Activated CD4-positive, alpha-beta T cell treated with anti-CD3 and anti-CD28 coated beads, Interleukin-2, amount 50 U/mL, for 48 hours (primary cell): Measurements from ENCODE around the gene REV3L.

ENCODE experiments used
- DNase-seq, 2 experiments: peaks; one replicate each; pipeline ENCODE4 v3.0.0-alpha.2; 2020

The REV3L gene

DNA sequence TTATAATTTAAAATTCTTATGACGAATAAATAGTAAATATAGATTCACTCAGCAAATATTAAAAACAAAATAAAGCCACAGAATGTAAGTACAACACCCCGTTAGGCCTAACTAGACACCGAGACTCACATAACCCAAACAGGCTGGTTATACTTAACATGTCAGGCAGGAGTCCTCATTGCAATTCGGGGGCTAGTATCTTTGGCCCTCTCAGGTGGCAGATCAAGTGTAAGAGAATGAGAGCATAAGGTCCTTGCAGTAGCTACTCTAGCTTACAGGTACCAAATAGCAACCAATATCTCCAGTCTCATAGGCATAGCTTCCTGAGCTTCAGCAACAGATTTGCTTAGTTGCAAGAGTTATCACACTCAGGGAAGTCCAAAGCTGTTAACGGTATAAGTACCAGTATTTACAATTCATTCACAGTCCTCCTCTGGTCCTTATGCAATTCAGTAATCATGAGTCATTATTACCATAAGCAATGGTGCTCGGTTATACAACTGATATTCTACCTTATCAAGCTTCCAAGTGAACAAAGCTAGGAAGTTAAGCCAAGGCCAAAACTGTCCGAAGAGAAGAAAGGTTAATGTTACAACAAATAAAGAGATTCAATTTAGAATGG, 20.1 kb downstream of the REV3L start:
- DNase-seq: no peak

DNA sequence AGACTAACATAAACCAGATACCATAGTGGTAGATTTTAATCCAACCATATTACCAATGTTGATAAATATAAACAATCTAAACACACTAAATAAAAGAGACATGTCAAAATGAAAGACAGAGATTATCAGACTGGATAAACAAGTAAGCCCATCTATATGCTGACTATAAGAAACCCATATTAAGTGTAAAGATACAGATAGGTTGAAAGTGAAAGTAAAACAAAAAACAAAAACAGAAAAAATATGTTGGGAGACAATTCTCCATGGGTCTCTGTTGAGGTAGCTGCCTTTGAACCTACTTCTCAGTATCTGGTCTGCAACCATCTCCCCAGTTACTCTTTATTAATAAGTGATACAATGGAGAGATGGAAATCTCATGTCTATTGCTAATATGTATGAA, 21.2 kb downstream of the REV3L start:
- no peak for DNase-seq

DNA sequence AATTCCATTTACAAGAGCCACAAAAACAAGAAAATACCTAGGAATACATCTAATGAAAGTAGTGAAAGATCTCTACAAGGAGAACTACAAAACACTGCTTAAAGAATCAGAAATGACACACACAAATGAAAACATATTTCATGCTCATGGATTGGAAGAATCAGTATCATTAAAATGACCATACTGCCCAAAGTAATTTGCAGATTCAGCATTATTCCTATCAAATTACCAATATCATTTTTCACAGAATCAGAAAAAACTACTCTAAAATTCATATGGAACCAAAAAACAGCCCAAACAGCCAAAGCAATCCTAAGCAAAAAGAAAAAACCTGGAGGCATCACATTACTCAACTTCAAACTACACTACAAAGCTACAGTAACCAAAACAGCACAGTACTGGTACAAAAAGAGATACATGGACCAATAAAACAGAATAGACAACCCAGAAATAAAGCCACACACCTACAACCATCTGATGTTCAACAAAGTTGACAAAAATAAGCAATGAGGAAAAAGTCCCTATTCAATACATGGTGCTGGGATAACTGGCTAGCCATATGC, 24.3 kb downstream of the REV3L start:
- no peak for DNase-seq

DNA sequence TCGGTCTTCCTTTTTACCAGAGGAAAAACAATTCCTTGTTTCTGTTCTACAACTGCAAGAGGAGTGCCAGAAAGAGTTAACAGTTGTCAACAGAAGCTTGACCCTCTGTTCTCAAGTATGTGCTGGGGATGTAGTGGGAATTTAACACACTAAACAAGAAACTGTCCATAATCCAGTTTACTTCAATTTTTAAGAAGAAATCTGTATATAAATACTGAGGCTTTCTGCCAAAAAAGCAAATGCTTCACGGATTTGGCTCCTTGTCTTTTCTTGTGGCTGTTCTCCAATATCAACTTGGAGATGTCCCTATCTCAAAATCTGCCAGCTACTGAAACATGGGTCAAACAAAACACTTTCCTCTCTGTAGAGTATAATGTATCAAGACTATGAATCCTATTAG, 26.8 kb downstream of the REV3L start:
- DNase-seq: no peak

DNA sequence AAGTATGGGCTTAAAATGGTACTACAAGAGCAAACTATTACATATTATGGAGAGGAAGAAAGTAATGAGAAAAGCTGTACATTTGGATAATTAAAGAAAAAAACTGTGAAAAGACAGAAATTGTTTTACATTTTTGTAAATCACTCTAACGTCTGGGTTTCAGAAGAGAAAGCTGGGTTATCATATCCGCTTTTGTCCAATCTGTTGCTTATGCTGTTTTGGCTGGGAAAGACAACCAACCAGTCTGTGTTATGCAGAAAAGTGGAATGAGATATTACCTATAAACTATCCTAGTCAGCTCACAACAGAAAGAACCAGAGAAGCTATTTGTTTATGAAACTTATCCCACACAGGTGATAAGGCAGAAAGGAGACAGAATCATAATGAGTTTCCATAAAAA, 32.4 kb downstream of the REV3L start:
- DNase-seq: no peak

DNA sequence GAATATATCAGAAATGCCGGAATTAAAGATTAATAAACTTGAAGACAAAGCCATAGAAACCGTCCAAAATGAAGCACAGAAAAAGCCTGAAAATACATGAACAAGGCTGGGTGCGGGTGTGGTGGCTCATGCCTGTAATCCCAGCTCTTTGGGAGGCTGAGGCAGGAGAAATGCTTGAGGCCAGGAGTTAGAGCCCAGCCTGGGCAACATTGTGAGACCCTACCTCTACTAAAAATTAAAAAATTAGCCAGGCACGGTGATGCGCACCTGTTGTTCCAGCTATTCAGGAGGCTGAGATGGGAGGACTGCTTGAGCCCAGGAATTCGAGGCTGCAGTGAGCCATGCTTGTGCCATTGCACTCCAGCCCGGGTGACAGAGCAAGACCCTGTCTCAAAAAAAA, 32.9 kb downstream of the REV3L start:
- no peak for DNase-seq

DNA sequence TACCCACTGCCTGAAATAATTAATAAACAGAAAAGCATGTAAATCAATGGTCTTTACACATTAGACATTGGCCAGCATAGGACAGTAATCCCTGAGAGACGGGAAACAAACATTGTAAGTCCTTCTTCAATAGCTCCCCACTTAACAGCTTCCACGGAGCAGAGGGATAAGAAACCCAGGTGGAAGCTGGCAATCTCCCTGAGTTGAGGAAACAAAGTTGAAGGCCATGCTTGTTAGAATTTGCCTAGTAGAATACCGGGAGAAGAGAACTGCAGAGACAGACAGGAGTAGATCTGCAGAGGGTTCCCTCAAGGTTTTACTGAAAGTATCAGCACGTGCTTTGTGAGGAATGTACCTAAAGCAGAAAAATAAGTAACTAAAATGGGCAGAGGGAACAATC, 33.9 kb downstream of the REV3L start:
- DNase-seq: no peak

DNA sequence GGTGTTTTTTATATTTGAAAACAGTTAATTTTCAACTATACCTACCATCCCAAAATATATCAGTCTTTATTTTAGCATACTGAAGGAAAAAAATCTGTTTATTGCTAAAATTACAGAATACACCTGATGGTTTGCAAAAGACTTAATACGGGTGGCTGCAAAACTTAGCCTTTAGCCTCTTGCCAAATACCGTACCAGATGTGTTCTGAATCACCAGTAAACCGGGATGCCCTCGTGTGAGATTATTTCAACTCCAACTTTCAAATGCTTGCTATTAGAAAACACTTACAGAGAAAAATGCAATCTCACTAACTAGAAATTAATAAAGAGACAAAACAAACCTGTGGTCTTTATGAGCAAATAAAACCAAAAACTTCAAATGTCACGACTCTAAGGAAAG, 36.0 kb downstream of the REV3L start:
- DNase-seq: no peak

DNA sequence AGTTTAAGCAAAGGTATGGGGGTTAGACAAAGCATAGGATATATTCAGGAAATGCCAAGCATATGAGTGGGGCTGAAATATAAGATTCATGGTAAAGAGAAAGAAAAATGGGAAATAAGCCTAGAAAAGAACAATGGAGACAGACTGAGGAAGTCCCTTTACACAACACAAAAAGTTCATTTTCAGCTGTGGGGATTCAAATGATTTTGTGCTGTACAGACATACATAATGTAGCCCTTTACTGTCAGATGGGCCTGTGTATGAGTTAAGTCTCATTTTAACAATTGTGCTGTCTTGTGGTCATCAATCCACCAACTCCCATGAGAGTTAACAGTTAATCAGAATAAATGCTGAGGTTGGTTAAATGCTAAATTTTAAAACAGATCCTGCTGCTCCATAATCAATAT, 37.2 kb downstream of the REV3L start:
- DNase-seq: no peak

DNA sequence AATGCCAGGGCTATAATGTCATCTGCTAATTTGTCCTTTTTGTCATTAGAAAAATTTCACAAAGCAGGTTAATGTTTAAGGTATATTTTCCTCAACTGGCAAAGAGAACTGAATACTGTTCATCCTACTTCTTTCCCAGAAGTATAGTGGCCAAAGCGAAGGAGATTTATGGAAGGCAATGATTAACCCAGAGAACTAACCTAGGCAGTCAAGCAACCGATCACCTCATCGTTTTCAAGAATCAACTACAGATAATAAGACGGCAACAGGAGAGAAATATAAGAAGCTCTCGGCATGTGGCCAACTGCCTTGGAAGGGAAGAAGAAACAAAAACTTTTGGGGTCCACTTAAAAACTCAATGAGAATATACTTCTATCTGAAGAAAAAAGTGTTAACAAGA, 38.2 kb downstream of the REV3L start:
- no peak for DNase-seq

DNA sequence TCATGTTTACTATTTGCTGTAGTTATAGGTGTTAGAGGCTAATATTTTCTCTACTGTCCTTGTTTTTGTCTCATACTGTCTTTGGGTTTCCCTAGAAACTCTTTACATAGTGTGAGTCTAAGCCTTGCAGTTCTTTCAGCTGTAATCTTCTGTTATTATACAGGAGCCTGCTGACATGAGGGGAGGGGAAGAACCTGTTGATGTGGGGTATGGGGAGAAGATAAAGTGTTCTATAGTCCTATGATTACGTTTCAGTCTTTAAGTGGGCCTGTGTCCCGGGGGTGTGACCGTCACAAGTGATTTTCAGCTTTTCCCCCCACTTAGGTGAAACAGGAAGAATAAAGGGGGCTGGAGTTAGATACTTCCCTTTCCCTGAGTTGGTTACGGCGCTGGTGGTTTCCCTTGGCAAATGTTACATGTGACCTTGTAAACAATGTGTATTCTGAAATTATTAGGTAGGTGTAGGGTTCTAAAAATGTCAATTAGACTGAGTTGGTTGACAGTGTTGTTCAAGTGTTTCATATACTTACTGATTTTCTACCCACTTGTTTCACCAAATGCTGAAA, 41.3 kb downstream of the REV3L start:
- no peak for DNase-seq

DNA sequence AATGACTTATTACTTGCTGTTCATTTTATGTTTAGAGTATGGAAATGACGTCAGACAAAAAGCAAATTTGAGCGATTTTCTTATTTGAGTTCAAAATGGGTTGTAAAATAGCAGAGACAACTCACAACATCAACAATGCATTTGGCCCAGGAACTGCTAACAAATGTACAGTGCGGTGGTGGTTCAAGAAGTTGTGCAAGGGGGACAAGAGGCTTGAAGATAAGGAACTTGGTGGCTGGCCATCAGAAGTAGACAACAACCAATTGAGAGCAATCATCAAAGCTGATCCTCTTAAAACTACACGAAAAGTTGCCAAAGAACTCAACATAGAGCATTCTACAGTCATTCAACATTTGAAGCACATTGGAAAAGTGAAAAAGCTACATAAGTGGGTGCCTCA, 43.8 kb downstream of the REV3L start:
- no peak for DNase-seq

DNA sequence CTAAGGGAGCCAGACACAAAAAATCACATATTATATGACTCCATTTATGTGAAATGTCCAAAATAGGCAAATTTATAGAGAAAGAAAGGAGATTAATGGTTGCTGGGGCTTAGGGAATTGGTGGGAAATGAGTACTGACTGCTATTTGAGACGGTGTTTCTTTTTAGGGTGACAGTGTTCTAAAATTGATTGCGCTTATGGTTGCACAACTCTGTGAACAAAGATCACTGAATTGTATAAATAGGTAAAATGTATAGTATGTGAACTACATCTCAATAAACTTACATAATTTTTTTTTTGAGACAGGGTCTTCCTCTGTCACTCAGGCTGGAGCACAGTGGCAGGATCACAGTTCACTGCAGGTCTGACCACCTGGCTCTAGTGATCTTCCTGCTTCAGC, 45.4 kb downstream of the REV3L start:
- DNase-seq: no peak

DNA sequence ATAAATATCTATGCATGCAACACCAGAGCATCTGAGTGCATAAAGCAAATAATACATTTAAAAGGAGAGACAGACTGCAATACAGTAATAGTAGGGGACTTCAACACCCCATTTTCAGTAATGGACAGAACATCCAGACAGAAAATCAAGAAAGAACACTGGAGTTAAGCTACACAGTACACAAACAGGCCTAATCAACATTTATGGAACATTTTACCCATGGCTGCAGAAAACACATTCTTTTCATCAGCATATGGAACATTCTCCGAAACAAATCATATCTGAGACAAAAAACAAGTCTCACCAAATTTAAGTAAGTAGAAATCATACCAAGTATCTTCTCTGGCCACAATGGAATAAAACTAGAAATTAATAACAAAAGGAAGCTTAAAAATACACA, 50.5 kb downstream of the REV3L start:
- no peak for DNase-seq

DNA sequence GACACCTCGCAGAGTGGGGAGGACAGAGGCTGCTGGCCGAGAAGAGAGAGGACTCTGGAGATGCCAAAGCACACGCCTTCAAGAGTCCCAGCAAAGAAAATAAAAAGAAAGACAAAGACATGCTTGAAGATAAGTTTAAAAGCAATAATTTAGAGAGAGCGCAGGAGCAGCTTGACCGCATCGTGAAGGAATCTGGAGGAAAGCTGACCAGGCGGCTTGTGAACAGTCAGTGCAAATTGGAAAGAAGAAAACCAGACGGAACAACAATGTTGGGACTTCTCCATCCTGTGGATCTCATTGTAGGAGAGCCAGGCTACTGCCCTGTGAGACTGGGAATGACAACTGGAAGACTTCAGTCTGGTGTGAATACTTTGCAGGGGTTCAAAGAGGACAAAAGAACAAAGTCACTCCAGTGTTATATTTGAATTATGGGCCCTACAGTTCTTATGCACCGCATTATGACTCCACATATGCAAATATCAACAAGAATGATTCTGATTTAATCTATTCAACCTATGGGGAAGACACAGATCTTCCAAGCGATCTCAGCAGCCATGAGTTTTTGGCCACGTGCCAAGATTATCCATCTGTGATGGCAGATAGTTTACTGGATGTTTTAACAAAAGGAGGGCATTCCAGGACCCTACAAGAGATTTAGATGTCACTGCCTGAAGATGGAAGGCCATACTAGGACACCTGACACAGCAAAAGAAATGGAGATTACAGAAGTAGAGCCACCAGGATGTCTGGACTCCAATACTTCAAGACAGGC, 52.2 kb downstream of the REV3L start:
- no peak for DNase-seq

DNA sequence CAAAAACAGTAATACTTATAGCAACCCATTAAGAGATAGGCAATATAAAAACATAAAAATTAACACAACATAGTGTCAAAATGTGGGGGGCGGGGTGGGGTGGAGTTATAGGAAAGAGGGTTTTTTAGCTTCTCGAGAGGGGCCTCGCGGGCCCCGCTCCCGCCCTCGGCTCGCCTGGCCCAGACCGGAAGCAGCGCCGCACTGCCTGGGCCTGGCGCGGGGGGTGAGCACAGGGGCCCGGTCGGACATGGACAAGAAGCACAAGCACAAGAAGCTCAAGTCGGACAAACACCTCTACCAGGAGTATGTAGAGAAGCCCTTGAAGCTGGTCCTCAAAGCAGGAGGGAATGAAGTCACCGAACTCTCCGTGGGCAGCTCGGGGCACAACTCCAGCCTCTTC, 53.4 kb downstream of the REV3L start:
- no peak for DNase-seq

DNA sequence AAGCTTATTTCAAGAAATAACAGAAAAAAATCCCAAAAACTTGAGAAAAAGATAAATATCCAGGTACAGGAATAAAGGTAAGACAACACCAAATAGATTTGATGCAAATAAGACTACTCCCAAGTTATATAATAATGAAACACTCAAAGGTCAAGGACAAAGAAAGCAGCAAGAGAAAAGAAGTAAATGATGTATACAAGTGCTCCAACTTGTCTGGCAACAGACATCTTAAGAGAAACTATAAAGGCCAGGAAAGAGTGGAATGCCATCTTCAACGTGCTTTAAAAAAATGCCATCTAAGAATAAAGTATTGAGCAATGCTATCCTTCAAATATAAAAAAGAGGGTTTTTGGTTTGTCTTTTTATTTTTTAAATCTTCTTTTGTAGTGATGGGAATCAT, 54.2 kb downstream of the REV3L start:
- DNase-seq: no peak

DNA sequence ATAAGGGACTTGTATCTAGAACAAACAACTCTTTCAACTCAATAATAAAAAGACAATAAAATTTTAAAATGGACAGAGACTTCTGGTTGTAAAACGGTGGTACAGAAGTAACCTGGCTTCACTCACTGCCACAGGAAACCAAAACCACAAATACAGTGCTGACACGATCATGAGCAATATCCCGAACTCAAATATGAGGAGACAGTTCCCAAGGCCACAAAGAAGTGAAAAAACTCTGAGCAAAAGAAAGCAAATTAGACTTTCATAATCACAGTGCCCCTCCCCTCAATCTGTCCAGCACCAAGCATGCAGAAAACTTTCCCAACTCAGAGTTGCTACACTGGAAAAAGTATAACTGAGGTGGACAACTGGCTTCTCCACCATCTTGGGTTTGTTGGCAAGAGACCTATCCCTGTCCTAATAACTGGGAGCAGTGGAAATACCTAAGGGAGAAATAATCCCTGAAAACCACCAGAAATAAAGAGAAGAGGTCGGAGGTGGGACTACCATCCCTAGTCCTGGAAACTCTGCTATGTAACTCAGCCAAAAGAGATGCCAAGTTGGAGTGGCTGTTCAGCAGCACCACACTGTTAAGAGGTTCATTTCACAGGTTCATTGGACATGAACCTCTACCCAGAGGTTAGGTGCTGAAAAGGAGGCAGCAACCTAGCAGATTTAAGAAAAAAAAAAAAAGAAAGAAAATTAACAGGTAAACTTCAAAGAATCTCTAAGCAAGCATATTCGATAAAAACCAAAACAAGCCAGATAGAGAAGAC, 55.5 kb downstream of the REV3L start:
- peak; percentile 5 to 29 for DNase-seq

DNA sequence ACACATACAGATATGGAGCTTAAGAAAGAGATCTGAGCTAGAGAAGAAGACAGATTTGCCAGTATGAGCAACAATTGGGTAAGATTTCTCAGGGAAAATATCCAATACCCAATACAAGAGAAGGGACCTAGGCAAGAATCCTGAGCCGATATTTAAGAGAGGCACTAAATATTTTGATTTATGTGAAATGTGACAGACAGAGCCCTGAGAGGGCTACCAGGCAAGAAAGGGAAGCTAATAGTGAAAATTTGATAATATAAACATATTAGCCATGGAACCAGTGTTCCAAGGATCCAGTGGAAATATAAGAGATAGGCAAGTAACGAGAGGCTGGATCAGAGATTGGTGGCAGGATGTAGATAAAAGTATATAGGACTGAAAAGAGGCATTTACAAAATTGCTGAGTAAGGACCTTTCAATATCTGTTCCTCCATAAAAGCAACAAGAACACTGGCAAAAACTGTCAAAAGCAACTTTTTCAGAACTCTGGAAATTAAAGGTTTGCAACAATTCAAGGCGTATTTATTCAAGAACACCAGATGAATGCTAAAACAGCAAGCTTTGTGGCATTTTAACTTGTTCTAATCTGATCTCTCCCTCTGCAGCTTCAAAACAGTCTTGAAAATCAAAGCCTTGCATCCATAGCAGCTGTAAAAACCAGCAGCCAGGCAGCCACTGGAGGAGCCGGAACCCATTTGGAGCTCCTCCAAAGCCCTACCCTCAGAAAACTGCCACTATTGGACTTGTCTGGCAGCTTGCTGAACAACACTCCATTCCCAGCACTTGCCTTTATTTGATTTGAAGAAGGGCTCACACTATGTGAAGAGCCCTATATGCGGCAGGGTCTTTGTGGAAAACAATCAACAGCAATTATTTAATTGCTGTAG, 58.8 kb downstream of the REV3L start:
- no peak for DNase-seq

DNA sequence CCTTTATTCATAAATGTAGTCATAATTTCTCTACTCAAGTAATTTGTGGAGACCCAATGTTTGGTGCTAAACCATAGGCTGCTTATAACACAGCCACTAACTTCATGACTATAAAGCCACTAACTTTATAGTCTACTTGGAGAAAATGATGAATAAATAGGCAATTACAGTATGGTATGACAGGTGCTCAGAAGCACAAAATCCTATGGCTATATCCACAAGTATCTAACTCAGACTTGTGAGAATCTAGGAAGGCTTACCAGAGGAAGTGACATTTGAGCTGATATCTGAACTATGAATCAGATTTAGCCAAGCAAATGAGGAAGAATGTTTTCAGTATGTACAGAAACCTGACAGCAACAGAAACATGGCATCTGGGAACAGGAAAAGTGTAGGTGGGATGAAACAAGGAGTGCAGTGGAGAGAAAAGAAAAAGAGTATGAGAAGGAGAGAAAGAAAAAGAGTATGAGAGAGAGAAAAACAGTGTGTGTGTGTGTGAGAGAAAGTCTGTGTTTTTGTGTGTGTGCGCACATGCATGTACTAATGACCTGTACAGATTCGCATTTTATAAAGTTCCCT, 59.9 kb downstream of the REV3L start:
- no peak for DNase-seq

DNA sequence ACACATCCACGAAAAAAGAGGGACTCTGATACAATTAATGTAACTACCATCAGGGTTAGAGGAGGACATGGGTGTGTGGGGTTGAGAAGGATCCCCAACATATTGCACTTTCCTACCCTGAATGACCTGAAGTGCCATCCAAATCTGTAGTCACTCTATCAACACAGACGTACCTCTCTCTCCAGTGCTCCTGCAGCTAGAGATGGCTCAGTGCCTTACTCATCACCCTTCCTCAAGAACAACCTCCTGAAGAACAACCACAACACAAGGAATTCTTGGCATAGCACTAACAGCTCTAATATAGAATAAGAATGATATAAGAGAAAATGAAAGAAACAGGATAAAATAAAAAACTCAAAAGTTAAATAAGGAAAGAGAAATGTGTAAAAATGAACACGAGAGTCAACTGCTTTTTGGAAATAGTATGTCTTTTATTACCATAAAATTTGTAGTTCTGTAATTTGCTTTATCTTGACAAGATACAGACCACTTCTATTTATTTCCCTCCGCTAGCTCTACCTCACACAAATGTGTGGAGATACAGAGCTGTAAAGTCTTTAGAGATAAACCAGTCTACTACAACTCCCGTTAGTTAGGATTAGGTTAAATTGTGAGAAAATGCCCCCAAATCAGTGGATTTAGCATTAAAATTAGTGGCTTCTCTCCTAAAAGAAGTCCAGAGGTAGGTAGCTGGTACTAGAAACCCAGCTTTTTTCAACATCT, 63.9 kb downstream of the REV3L start:
- DNase-seq: no peak
